D721Med (cell line): ENCODE data around the gene DPF3.

Experiments used
- DNase-seq: peaks from one replicate; pipeline ENCODE4 v3.0.0; 2011; ENCODE audit warnings: low spot score; ENCODE audit not compliant: insufficient read length
- FAIRE-seq: peaks from 2 replicates; lab custom pipeline; 2011; peaks lifted over from hg19 to GRCh38; lab: Jason Lieb, UNC
- TF ChIP-seq, protein P1 (sequence below): IDR thresholded peaks from 2 replicates; pipeline ENCODE4 v1.5.1; 2012; ENCODE audit warnings: mild to moderate bottlenecking, control low read depth; ENCODE audit not compliant: insufficient read depth; ENCODE audit errors: missing control alignments

DPF3 gene

DNA sequence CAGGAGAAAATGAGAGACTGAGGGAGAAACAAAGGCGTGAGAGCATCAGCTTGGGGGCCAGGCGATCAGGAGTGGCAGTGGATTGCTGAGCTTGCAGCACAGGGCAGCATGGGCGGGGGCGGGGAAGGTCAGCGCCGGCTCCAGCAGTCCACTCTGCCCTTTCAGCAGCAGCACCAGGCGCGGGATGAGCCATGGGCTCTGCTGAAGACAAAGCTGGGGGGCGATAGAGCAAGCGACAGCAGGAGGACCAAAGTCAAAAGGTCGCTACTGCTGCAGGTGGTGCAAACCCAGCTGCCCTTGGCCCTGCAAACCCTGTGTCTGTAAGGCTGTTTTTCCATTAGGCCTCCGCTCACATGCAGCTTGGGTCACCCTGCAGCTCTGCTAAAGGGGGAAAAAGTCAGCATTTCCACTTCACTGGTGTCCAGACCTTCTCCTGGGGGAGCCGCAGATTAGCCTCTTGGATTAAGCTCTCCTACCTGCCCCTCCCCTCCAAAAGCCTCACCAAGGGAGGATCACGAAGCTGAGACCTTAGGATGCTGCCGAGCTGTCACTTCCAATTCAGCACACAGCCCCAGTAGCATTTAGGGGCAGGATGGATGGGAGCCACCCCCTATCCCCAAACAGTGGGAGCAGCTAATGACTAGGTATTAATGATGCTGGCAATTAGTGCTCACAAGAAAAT is 204.8 kb downstream of the DPF3 start:
- DNase-seq (peak; percentile 66), FAIRE-seq (no peak)
- TF ChIP-seq, protein P1, sequence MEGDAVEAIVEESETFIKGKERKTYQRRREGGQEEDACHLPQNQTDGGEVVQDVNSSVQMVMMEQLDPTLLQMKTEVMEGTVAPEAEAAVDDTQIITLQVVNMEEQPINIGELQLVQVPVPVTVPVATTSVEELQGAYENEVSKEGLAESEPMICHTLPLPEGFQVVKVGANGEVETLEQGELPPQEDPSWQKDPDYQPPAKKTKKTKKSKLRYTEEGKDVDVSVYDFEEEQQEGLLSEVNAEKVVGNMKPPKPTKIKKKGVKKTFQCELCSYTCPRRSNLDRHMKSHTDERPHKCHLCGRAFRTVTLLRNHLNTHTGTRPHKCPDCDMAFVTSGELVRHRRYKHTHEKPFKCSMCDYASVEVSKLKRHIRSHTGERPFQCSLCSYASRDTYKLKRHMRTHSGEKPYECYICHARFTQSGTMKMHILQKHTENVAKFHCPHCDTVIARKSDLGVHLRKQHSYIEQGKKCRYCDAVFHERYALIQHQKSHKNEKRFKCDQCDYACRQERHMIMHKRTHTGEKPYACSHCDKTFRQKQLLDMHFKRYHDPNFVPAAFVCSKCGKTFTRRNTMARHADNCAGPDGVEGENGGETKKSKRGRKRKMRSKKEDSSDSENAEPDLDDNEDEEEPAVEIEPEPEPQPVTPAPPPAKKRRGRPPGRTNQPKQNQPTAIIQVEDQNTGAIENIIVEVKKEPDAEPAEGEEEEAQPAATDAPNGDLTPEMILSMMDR = no peak

DNA sequence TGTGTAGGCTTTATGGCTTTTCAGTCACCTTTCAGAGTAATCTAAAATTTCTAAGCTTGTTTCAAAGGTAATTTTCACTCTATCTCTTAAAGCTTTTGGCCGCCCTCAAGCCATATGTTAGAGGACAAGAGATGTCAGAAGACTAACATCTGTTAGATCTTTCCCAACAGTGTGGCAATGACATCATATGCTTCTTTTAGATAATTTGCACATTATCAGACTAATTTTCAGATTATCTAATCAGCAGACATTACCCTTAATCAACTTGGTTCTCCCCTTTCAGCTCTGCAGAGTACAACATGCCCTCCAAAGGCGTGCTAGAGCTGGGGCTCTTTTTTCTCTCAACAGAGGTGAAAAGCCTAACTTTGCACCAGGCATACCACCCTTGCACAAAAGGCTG is 207.1 kb downstream of the DPF3 start:
- FAIRE-seq (peak; percentile 93), DNase-seq (peak; percentile 45)
- TF ChIP-seq, protein P1 = no peak

GRCh38 chr14:72686101-72686500 is 207.8 kb downstream of the DPF3 start:
- no peak for DNase-seq
- TF ChIP-seq, protein P1 = no peak
- FAIRE-seq = no peak

DNA sequence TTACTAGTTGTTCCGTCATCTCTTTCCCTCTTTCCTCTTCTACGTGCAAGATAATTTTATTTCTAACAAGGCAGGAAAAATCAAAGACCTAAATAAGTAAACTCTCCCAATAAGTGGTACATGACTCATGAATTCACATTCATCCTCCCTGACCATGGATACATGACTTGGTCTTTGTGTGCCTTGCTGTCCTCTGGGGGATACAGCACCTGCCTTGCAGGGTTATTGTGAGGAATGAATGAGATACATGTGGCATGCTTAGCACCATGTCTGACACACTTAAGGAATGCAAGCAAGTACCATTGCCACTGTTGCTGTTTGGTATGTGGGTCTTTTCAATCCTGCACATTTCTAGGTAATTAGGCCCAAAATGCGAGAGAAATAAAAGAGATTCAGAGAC is 208.4 kb downstream of the DPF3 start:
- FAIRE-seq = no peak
- DNase-seq = no peak

GRCh38 chr14:72683787-72684186 is 210.1 kb downstream of the DPF3 start:
- FAIRE-seq (no peak), DNase-seq (no peak)
- TF ChIP-seq, protein P1 = no peak

More for the DNA sequence above, 208.4 kb downstream of the DPF3 start:
- TF ChIP-seq, protein P1 = no peak

DNA sequence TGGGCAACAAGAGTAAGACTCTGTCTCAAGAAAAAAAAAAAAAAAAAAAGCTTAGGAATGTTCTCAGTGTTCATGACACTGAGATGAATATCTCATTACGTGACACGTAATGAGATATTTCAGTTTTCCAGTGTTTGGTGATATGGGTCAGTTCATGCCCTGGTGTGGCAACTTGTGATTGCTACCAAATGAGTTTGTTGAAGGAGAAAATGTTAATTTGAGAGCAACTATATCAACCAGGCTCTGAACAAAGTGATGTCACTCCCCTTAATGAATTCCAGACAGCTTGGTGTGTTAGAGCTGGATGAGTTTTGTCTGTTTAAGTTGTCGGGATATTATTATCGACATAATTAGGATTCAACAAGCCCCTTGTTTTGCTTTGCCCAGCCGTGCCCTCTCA is 211.7 kb downstream of the DPF3 start:
- DNase-seq (no peak), FAIRE-seq (no peak)
- TF ChIP-seq, protein P1 = no peak

GRCh38 chr14:72680853-72681640 is 212.9 kb downstream of the DPF3 start:
- FAIRE-seq (no peak), DNase-seq (no peak)
- TF ChIP-seq, protein P1 = no peak
